22Rv1 (cell line): ENCODE data around the gene FAM111A.

ENCODE experiments used
- H3K27ac ChIP-seq: fragments of 450-650 bp; 2 replicates; pipeline ENCODE4 v1.5.1; 2017
- ZFX ChIP-seq: fragments of 450-650 bp; IDR thresholded peaks from 2 replicates; pipeline ENCODE4 v1.6.1; 2017; ENCODE audit warnings: antibody characterized with exemption, borderline replicate concordance
- TF ChIP-seq, protein P1 (sequence below): fragments of 450-650 bp; IDR thresholded peaks from 2 replicates; pipeline ENCODE4 v1.5.1; 2017; ENCODE audit warnings: mild to moderate bottlenecking

Gene FAM111A

DNA sequence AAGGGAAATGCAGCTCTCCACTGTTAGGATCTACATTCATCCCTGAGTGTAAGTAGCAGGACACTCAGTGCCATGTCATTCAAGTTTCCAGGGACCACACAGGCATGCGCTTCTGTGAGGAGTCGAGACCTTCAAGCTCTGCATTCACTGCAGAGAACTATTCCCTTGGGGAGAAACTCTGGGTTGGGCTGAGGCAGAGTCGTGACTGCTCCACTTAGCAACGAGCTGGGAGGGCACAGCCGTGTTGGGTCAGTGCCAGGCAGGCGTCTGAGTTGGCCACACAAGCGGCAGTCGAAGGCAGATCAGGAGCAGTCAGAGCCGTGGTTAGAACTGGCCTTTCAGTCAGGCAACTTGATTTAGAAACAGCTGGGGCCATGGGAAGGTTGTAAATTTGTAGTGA is 55.3 kb downstream of the FAM111A start:
- TF ChIP-seq ZFX, result no peak
- TF ChIP-seq, protein P1, sequence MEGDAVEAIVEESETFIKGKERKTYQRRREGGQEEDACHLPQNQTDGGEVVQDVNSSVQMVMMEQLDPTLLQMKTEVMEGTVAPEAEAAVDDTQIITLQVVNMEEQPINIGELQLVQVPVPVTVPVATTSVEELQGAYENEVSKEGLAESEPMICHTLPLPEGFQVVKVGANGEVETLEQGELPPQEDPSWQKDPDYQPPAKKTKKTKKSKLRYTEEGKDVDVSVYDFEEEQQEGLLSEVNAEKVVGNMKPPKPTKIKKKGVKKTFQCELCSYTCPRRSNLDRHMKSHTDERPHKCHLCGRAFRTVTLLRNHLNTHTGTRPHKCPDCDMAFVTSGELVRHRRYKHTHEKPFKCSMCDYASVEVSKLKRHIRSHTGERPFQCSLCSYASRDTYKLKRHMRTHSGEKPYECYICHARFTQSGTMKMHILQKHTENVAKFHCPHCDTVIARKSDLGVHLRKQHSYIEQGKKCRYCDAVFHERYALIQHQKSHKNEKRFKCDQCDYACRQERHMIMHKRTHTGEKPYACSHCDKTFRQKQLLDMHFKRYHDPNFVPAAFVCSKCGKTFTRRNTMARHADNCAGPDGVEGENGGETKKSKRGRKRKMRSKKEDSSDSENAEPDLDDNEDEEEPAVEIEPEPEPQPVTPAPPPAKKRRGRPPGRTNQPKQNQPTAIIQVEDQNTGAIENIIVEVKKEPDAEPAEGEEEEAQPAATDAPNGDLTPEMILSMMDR, result no peak

DNA sequence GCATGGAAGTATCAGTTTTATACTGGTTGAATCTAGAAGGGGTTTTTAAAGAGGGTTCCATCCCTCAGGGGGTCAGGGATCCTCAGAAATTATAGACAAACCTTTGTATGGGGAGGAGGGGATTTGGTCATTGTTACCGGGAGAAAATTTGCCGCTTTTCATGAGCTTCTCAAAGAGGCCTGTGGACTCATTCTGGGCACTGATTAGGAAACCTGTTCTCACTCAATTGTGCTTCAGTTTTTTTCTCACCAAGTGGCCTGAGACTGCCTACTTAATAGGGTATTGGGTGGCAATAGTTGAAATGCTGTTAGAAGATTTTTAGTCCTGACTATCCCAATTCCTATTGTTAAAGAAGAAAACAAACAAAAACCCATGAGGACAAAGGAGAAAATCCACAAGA is 56.1 kb downstream of the FAM111A start:
- no peak overlapping the region for H3K27ac ChIP-seq
- no peak for TF ChIP-seq ZFX
- TF ChIP-seq, protein P1, result no peak

More for the DNA sequence above, 55.3 kb downstream of the FAM111A start:
- no peak overlapping the region for H3K27ac ChIP-seq

DNA sequence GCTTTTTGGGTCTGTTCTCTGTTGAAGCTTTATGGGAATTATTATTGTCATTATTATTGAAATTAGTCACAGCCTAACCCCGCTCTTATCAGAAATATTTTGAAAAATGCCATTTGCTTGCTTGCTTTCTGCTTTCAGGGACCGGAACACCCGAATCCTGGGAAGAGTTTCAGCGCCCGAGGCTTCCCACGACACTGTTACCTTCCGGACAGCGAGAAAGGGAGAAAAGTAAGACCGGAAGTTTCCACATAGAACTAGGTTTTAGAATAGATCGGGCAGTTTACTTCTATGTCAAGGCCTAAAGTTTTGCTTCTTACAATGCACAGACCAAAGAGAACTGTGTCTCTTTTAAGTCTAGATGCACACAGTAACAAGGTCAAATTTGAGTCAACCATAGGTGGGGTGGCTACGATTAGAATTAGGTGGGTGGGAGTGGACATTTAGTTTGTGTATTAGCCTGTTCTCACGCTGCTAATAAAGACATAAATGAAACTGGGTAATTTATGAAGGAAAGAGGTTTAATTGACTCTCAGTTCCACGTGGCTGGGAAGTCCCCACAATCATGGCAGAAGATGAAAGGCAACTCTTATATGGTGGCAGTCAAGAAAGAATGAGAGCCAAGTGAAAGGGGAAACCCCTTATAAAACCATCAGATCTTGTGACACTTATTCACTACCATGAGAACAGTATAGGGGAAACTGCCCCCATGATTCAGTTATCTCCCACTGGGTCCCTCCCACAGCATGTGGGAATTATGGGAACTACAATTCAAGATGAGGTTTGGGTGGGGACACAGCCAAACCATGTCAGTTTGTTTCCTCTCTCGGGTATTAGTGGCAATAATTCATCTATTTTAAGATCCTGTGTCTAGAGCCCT is 57.1 kb downstream of the FAM111A start:
- no peak overlapping the region for H3K27ac ChIP-seq
- TF ChIP-seq ZFX, result no peak
- TF ChIP-seq, protein P1, result no peak

DNA sequence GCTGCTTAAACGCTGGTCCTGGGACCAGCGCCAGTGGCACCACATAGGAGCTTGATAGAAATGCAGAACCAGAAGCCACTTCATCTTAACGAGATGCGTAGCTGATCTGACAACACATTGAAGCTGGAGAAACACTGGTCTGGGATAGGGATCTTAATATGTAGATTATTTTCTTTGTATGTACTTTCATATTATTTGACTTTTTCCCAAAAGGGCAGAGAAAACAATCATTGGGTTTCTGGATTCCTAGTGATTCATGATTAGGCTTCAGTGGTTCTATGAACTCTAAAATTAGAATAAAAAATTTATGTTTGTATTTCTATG is 57.7 kb downstream of the FAM111A start:
- TF ChIP-seq, protein P1, result no peak
- no peak overlapping the region for H3K27ac ChIP-seq

DNA sequence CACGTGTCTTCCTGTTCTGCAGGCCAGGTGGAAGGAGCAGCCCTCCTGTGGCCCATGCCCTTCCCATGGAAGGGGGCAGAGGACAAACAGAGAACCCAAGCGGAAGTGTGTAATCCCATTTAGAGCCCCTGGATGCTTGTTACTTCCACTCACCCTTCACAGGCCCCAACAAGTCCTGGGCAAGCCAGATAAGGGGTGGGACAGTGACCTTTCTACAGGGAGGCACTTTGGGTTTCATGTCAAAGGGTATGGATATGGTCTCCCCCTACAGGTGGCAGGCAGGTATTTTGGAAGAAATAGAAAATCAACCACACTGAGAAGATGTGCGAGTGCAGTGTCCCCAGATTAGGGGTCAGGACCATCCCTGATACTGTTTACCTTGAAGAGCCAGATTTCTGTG is 58.7 kb downstream of the FAM111A start:
- H3K27ac ChIP-seq, result no peak overlapping the region
- TF ChIP-seq, protein P1, result peak; percentile 34; the same call in 1 of the 2 replicates
- no peak for TF ChIP-seq ZFX
